Gastroesophageal sphincter (tissue), 3 donors: ENCODE measurements around the gene COL26A1.

Experiments used
- POLR2AphosphoS5 ChIP-seq: sonication (generic); formaldehyde crosslinking; IDR thresholded peaks from one replicate; pipeline ENCODE4 v1.6.1; 2017; ENCODE audit warnings: antibody characterized with exemption
- TF ChIP-seq, protein P1 (sequence below), 4 experiments: fragments of 200-600 bp in 2 of 4; fragments of 450-650 bp in 2 of 4; sonication (generic) in 1 of 4; IDR thresholded peaks; one replicate each; pipeline ENCODE4 v1.5.1; 2017 to 2019; ENCODE audit warnings: antibody characterized with exemption in 4 of 4, mild to moderate bottlenecking in 2 of 4, moderate library complexity in 2 of 4

DNA sequence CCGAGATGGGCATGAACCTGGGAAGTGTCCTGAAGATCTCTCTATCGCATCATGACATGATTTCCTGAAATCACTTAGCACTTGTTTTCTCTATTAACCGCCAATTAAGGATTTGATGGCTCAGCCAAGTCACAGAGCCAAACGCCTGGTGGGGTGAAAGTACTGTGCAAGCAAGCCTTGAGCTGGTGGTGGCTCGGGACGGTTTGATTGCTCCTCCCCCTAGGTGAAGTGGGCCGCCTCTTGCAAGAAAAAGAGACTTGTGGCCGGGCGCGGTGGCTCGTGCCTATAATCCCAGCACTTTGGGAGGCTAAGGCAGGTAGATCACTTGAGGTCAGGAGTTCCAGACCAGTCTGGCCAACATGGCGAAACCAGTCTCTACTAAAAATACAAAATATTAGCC is 50.3 kb downstream of the COL26A1 start:
- no peak for TF ChIP-seq POLR2AphosphoS5
- TF ChIP-seq, protein P1, sequence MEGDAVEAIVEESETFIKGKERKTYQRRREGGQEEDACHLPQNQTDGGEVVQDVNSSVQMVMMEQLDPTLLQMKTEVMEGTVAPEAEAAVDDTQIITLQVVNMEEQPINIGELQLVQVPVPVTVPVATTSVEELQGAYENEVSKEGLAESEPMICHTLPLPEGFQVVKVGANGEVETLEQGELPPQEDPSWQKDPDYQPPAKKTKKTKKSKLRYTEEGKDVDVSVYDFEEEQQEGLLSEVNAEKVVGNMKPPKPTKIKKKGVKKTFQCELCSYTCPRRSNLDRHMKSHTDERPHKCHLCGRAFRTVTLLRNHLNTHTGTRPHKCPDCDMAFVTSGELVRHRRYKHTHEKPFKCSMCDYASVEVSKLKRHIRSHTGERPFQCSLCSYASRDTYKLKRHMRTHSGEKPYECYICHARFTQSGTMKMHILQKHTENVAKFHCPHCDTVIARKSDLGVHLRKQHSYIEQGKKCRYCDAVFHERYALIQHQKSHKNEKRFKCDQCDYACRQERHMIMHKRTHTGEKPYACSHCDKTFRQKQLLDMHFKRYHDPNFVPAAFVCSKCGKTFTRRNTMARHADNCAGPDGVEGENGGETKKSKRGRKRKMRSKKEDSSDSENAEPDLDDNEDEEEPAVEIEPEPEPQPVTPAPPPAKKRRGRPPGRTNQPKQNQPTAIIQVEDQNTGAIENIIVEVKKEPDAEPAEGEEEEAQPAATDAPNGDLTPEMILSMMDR (IDR thresholded peaks at IDR 0.05), result no peak
